SIG-M5 (cell line): ENCODE results near the gene CEP290.

ENCODE experiments used
- DNase-seq: peaks from one replicate; lab custom pipeline; 2025; lab: John Stamatoyannopoulos, UW

CEP290 gene

GRCh38 chr12:88141774-88142609 lies at the start of gene CEP290, which contains the start of gene TMTC3:
CEP290 (minus strand) TSS chr12:88142088; CDS start chr12:88141307, 781 bp downstream.
TMTC3 (plus strand) TSS chr12:88142307; CDS start chr12:88148316, 6,009 bp downstream.
- peak; percentile 99 for DNase-seq

- DNase-seq = no peak
These were observed 46.3 kb upstream of the CEP290 start for GRCh38 chr12:88188180-88188579.

- DNase-seq = no peak
These were observed 45.7 kb upstream of the CEP290 start for GRCh38 chr12:88187571-88187970.

- DNase-seq = no peak
These were observed 44.1 kb upstream of the CEP290 start for GRCh38 chr12:88185988-88186387.

GRCh38 chr12:88185279-88185678 lies 43.4 kb upstream of the CEP290 start:
- no peak for DNase-seq

- DNase-seq = no peak
These were observed 42.3 kb upstream of the CEP290 start for GRCh38 chr12:88184196-88184595.

- DNase-seq = no peak
These were observed 40.5 kb upstream of the CEP290 start for GRCh38 chr12:88182416-88182815.

GRCh38 chr12:88181881-88182280 lies 40.0 kb upstream of the CEP290 start:
- no peak for DNase-seq

- DNase-seq = no peak
These were observed 37.6 kb upstream of the CEP290 start for GRCh38 chr12:88179436-88180014.

GRCh38 chr12:88175544-88175943 lies 33.7 kb upstream of the CEP290 start:
- no peak for DNase-seq

- no peak for DNase-seq
These were observed 31.0 kb upstream of the CEP290 start for GRCh38 chr12:88172844-88173407.

GRCh38 chr12:88167384-88167783 lies 25.5 kb upstream of the CEP290 start:
- DNase-seq = no peak

- DNase-seq = no peak
These were observed 24.3 kb upstream of the CEP290 start for GRCh38 chr12:88166179-88166578.

- DNase-seq = no peak
These were observed 21.5 kb upstream of the CEP290 start for GRCh38 chr12:88163371-88163770.

GRCh38 chr12:88156075-88156654 lies 14.3 kb upstream of the CEP290 start:
- DNase-seq = no peak

- DNase-seq = no peak
These were observed 12.1 kb upstream of the CEP290 start for GRCh38 chr12:88153959-88154358.

GRCh38 chr12:88150063-88150462 lies 8.2 kb upstream of the CEP290 start:
- DNase-seq = no peak

GRCh38 chr12:88145567-88146505 lies 3.9 kb upstream of the CEP290 start:
- DNase-seq = no peak

- no peak for DNase-seq
These were observed 2.9 kb upstream of the CEP290 start for GRCh38 chr12:88144546-88145468.

GRCh38 chr12:88144037-88144436 lies 2.1 kb upstream of the CEP290 start:
- DNase-seq = no peak

GRCh38 chr12:88142610-88142991 lies 713 bp upstream of the CEP290 start:
- no peak for DNase-seq
